Activated CD8-positive, alpha-beta memory T cell treated with anti-CD3 and anti-CD28 coated beads for 24 hours (primary cell): ENCODE measurements around the gene ESRRB.
"Not testable (repeated sequence)": the region's sequence is repeated elsewhere in the genome, so short reads cannot be mapped to it uniquely, and the experiment has no call there.

Experiments used
- DNase-seq: peaks from one replicate; pipeline ENCODE4 v3.0.0-alpha.2; 2020

ESRRB gene

GRCh38 chr14:76498976-76499375 lies 123.0 kb downstream of the ESRRB start:
- no peak for DNase-seq

- no peak for DNase-seq
These were observed 123.5 kb downstream of the ESRRB start for GRCh38 chr14:76499399-76499798.

- no peak for DNase-seq
These were observed 124.1 kb downstream of the ESRRB start for GRCh38 chr14:76500011-76500410.

- no peak for DNase-seq
These were observed 124.5 kb downstream of the ESRRB start for GRCh38 chr14:76500480-76500879.

- DNase-seq: no peak
These were observed 125.3 kb downstream of the ESRRB start for GRCh38 chr14:76501156-76501720.

DNA sequence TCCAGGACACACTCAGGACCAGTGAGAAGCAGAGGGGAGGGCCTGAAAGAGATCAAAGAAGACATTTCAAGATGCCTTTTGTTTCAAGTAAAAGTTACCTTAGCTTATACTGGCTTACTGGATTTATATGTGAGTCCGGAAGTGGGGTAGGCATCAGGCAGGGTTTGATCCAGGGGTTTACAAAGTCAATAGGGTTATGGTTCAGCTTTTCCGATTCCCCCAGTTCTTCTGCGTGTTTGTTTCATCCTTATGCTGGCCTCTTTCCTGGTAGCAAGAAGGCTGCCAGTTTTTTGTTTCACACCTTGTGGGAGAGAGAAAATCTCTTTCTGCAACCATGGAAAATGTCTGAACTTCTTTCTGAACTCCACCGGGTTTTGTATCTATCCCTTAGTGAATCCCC lies 126.3 kb downstream of the ESRRB start:
- no peak for DNase-seq

DNA sequence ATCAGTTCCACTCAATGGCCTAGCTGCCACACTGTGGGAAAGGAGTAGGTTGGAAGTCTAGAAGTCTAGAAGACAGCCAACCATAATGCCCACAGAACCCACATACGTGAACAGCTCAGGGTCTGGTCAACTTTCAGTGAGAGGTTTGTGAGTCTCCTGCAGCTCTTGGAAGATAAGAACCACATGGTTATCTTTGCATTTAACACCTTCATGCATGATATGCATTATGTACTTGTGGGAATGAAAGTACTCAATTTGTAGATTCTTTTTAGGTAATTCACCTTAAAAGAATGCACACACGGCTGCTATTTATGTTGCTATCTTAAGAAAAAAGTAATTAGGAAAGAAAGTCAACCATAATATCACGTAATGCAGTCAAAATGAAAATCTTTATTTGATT lies 126.7 kb downstream of the ESRRB start:
- no peak for DNase-seq

- no peak for DNase-seq
These were observed 133.4 kb downstream of the ESRRB start for GRCh38 chr14:76509311-76509710.

DNA sequence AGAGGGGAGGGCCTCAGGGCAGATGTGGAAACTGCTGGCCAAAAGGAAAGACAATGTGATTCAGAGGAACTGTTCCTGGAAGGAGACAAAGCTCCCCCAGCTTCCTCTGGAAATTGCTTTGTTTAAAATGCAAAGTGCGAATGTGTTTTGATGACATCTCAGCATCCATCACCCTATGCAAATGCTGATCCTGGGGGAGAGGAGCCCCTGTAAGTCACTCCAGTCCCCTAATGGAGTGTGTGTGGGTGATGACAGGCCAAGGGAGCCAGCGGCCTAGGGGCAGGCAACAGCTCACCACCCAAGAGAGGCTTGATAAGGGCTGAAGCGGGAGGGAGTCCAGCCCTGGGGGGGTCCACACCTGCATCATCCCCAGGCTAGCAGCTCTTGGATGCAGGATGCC lies 134.2 kb downstream of the ESRRB start:
- DNase-seq: no peak

- no peak for DNase-seq
These were observed 138.5 kb downstream of the ESRRB start for GRCh38 chr14:76514213-76514998.

DNA sequence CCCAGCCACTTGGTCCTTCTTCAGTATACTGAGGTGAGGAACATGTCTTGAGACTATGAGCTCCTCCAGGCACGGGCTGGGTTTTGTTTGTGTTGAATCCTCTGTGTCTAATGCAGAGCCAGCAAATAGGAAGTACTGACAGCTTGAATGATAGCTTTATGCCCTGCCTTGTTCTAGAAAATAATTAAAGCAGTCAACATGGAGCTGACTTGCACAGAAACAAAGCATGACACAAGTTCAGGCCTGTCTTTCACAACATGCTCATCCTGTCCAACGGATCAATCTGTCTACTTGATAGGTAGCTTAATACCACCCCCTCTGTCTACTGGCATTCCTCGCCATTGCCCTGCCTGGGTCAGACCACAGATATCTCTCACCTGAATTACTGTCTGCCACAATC lies 140.9 kb downstream of the ESRRB start:
- no peak for DNase-seq

- DNase-seq: no peak
These were observed 142.4 kb downstream of the ESRRB start for GRCh38 chr14:76518366-76518765.

DNA sequence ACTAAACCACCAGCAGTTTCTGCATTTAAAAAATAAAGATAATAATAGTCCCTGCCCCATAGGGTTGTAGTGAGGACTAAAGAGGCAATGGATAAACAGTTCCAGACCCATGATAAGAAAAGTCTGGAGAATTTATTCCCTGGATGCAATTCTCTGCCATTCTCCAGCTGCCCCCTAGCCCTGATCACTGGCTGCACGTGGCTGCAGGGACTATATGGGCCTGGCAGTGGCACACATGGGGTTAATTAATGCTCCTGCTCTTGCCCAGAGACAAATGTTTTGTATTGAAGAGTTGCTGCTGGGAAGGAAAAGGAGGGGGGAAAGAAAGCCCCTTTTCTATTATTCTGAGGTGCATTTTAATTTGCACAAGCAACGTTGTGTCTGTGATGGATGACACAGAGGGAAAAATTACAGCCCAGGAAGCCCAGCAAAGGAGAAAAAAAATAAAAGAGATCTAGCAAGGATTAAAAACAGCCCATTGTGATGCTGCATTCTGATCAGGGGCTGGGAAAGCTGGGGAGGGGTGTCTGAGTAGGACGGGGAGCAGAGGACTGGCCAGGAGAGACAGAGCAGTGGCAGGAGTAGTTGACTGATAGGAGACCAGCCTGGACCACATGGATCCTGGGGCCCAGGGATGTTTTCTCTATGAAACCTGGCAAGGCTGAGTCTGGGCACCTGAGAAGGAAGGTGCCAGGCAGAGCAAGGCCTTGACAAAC lies 149.3 kb downstream of the ESRRB start:
- no peak for DNase-seq

- no peak for DNase-seq
These were observed 155.1 kb downstream of the ESRRB start for GRCh38 chr14:76531085-76531484.

GRCh38 chr14:76531821-76532318 lies 155.9 kb downstream of the ESRRB start:
- DNase-seq: no peak

GRCh38 chr14:76536636-76537035 lies 160.7 kb downstream of the ESRRB start:
- not testable (repeated sequence) for DNase-seq

DNA sequence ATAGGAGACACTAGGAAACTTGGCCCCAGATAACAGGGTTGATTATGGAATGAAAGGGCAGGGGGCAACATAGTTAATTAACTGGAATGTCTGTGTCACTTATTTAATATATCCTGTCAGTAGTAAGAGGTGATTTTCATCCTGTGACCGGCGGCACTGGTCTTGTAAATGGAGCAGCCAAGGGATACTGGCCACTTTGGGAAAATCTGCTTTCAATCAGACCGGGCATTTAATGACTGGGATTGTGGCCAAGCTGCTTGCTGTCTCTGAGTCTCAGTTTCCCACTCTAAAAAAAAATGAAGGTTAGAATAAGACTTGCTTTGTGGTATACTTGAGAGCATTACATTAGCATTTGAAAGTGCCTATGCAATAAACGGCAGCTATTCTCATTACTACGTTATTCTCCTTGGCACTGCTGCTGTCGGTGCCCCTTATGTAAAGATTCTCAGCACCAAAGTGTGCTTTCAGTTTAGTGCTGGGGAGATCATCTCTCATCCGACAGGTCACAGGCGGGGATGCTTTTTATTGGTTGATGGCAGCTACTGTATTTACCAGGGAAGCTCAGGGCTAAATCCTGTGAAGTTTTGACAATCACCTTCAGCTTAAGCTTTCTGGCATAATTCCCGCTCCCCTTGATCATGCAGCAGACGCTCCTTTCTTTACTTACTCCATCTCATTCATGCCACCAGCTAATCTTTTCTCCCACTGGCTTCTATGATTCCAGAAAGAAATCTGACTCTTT lies 162.1 kb downstream of the ESRRB start:
- no peak for DNase-seq

DNA sequence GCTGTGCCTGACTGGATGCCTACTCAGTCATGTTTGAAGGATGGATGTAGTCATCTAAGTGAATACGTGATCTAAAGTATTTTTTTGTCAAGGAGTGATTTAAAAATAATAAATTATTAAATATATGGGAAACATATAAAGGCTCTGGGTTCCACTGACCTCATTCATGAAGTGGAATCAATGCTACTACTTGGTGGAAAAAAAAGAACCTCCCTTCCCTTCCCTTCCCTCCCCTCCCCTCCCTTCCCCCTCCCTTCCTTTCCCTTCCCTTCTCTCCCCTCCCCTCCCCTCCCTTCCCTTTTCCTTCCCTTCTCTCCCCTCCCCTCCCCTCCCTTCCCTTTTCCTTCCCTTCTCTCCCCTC lies 162.7 kb downstream of the ESRRB start:
- DNase-seq: no peak

DNA sequence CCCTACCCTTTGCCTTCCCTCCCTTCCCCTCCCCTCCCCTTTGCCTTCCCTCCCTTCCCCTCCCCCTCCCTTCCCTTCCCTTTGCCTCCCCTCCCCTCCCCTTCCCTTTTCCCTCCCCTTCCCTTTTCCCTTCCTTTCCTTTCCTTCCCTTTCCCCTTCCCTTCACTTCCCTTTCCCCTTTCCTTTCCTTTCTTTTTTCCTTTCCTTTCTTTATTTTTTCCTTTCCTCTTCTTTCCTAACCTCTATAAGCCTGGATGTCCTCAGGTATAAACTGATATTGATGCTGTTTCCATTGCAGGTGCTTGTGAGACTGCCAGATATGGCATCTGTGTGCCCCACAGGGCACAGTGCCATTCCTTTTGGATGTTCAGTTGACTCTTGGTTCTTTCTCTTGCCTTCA lies 163.2 kb downstream of the ESRRB start:
- no peak for DNase-seq

GRCh38 chr14:76541594-76542219 lies 165.8 kb downstream of the ESRRB start:
- DNase-seq: no peak

DNA sequence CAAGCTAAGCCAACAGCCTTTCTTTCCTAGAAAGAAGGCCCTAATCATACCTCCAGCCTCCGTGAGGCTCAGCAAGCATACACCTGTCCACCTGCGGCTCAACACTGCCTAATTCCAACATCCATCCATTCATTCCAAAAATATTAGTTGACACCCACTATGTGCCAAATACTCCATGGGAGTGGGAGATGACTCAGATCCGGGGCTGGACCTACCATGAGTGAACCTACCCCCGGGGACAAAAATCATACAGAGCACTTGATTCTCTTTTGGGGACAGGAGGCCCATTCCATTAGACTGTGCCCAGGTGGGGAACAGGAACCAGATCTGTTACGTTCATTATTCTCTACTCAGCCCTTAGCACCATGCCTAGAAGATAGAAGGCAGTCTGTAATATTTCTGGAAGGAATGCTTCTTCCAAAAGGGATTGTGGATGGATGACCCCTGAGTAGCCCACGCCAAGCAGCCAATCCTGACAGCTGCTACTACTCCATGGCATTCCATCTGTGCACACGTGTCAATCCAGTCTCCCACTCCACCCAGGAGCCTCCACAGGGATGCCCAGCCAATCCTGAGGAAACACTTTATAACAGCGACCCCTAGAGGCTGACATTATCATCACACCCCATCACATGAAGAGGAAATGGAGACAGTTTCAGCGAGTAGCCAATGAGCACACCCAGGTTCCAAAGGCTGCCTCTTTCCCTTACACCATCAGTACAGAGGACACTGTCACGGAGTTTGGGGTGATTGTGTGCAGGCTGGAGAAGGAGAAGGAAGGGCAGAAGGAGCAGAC lies 170.7 kb downstream of the ESRRB start:
- DNase-seq: no peak

- no peak for DNase-seq
These were observed 171.9 kb downstream of the ESRRB start for GRCh38 chr14:76547831-76548230.
